Measurements from ENCODE around the gene NOC2L.

Gene NOC2L

DNA sequence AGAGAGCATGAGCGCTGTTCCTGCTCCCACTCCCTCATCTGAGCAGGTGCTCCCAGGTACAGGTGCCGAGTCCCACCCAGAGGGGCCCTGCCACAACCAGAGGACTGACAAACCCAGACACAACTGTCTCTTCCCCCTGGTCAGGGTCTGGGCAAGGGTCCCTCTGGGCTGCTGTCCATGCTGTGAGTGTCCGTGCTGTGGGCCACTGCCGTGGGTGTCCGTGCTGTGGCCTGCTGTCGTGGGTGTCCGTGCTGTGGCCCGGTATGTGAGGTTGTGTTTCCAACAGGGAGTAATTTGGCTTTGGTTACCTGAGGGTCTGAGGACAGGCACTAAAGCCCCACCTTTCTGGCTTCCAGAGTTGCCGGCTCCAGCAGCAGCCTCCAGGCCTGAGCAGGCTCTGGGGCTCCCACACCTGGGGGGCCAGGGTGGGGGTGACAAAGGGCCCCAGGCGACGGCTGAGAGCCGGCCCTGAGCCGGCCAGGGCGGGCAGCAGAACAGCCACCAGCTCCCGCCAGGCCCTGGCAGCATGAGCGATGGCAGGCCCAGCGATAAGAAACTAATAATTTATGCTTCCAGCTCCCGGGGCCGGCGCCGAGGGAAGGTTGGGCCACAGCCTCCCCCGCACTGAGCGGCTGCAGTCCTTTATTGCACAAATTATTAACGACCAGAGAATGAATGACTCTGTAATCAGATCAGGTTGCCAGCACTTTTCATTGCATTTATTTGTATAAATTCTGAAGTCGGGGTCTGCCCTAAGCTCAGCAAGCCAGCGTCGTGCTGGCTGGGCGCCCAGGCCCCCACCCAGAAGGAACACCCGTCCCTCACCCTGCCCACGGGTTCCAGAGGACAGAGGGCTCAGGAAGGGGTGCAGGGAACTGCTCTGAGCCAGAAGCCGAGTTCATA is 42.6 kb downstream of the NOC2L start:
- DNase-seq (ENCODE audit: low read depth, low spot score) = no peak

DNA sequence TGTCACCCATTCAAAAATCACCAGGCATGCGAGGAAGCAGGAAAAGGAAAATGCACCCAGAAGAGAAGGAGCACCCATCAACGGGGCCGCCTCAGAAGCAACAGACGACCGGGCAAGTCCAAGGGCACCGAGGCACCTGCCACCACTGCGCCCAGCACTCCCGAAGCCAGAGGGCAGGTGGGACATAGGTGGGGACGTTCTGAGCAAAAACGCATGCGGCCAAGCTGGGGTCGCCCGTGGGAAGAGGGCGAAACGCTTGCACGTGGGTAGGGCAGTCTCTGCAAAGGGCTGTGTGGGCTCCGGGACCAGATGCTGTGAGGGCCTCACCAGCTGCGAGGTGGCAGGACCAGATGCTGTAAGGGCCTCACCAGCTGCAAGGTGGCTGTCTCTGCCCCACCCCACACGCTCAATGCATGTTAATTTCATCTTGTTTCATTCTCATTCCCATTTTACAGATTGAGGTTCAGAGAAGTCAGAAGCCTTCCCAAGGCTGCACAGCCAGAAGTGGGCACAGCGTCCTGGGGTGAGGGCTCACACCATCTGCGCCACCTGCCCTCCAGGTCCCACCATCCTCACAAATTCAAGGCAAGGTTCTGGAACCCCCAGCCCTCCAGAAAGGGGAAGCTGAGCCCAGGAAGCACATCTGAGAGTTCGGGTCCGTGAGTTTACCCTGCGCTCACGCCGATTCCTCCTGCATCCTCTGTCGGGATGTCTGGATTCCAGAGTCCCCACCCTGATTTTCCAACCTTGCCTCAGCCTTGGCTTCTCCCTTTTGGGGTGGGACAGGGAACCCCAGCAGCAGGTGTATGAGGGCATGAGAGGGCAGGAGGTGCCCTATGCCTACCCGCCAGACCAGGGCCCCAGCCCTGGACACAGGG is 43.5 kb downstream of the NOC2L start:
- no peak for DNase-seq (ENCODE audit: low read depth, low spot score)

DNA sequence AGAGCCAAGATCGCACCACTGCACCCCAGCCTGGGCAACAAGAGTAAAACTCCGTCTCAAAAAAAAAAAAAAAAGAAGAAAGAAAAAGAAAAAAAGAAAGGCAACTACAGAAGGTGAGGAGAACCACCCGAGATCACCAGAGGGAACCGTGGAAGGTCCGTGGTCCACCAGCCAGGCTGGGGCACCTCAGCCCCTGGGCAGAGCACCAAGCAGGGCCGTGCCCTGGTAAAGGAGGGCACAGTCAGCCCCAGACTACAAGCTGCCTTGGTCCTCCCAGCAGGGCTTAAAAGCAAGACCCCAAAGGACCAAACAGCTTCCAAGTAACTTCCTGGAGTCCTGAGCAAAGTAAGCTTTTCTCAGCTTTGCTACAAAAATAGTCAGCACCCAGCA is 44.2 kb downstream of the NOC2L start:
- DNase-seq (ENCODE audit: low read depth, low spot score) = no peak

GRCh38 chr1:914131-914890 is 44.7 kb downstream of the NOC2L start:
- DNase-seq (ENCODE audit: low read depth, low spot score) = no peak

- no peak for DNase-seq (ENCODE audit: low read depth, low spot score)
These were observed 45.4 kb downstream of the NOC2L start for GRCh38 chr1:913491-914130.

DNA sequence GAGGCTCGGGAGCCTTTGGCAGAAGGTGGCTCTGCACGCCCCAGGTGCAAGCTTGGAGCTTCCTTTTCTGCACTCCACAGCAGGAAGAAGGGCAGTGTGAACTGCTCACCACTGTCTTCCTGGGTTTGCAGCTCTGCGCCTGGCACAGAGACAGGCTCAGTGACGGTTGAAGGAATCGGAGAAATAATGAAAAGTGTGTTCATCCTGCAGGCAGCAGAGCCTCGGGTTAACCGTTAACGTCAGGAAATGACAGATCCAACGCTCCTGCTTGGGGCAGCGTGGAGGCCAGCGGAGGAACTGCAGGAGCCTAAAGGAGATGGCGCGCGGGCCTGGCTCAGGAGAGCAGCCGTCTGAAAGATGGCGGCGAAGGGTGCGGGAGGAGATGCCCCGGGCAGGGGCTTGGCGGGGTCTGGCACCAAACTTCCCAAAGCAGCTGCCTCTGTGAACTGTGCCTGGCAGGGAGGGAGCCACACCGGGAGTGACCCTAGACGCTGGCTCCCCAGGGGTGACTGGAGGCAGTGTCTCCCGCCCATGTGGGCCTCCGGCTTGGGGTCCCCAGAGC is 46.2 kb downstream of the NOC2L start:
- DNase-seq (ENCODE audit: low read depth, low spot score) = no peak

GRCh38 chr1:911875-912739 is 46.9 kb downstream of the NOC2L start:
- no peak for DNase-seq (ENCODE audit: low read depth, low spot score)

DNA sequence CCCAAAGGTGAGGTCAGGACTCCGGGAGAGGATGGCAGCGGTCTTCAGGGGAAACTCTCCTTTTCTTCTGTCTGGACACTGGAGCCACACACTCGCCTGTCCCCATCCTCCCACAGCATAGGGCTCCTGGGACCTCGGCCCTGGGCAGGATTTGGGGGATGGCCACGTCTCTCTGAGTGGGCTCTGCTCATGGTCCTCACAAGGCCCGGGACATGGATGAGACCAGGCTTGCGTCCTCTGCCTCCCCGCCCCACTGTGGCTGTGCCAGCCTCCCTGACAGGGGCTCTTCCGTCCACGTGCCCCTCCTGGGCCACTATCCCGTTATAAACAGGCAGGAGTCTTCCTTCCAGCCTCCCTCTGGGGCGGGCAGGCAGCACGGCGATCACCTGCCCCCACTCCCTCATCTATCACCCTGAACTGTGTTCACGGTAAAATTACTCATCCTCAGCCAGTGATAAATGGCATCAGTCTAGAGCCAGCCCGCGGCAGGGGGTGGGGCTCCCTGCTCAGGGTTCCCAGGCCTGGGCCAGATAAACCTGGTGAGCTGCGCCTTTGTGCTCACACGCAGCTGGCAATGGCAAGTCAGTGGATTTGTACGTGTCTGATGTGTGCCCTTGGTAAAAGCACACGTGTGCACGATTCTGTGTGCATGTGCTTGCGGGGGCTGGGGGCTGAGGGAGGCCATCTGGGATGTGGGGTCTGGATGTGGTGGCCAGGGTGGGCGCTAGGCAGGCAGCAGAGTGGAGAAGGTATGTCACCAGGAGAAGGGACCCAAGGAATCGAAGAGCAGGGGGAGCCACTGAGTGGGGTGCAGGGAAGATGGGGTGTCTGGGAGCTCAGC is 48.0 kb downstream of the NOC2L start:
- no peak for DNase-seq (ENCODE audit: low read depth, low spot score)

GRCh38 chr1:910311-910880 is 48.7 kb downstream of the NOC2L start:
- DNase-seq (ENCODE audit: low read depth, low spot score) = no peak

GRCh38 chr1:909861-910310 is 49.2 kb downstream of the NOC2L start:
- DNase-seq (ENCODE audit: low read depth, low spot score) = no peak

- no peak for DNase-seq (ENCODE audit: low read depth, low spot score)
These were observed 50.4 kb downstream of the NOC2L start for GRCh38 chr1:908661-909060.

- no peak for DNase-seq (ENCODE audit: low read depth, low spot score)
These were observed 51.2 kb downstream of the NOC2L start for GRCh38 chr1:907611-908451.

GRCh38 chr1:906600-907420 is 52.2 kb downstream of the NOC2L start:
- no peak for DNase-seq (ENCODE audit: low read depth, low spot score)

DNA sequence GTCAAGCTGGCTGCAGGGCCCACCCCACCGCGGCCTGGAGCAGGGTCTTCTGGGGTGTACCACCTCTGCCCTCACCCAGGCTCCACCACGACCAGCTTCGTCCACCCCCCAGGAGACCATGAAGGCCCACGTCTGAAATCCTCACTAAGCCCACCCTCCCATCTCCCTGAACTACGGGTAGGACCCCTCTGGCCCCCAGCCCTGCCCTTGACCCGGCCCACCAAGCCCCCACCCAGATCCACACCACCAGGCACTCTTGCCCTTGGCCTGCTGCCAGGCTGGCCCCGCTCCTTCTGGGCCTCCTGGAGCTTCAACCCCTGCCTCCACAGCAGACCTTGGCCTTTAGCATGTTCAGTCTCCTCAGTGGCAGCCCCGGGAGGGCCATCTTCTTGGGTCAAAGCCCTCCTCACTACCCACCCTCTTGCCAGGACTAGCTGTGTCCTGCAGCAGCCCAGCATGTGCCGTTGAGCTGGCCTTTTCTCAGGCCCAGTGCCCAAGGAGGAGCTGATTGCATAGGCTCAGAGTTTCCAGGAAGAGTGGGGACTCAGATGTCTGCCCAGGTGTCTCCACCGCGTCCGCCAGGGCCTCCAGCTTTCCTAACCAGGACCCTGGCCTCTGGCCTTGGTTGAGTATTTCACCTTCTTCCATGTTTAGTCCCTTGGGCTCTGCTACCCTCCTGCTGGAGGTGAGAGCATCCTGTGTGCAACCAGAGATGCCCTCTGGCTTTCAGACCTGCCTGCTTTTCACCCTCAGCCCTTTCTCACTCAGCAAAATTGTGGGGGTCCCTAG is 53.1 kb downstream of the NOC2L start:
- no peak for DNase-seq (ENCODE audit: low read depth, low spot score)

DNA sequence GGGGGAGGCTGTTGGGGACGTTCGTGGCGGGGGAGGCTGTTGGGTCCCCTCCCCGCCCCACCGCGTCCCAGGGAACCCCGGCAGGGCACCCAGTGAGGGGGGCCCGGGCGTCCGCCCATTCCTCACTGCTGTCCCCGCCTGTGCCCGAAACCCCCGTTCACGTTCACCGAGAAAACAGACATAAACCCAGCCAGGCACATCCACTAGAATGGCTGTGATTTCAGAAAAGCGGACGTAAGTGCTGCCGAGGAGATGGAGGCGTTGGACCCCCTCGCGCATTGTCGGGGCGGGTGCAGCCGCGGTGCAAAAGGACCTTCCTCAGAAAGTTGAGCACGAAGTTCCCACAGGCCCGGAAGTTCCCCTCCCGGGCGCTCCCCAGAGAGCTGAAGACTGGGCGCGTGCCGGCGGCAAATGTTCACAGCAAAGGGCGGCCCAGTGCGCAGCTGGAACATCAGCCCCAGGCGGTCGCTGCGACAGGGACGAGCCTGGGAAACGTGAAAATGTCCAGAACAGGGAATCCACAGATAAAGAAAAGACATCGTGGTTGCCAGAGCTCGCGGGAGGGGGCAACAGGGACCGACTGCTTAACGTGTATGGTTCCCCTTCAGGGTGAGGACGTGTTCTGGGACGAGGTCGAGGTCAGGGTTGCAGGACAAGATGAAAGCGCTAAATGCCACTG is 53.8 kb downstream of the NOC2L start:
- DNase-seq (ENCODE audit: low read depth, low spot score) = no peak
